Vagina (tissue), 2 donors: ENCODE results near the gene EFCC1.

ENCODE experiments used
- CTCF ChIP-seq, 3 experiments: fragments of 450-650 bp in 2 of 3; fragments of 200-600 bp in 1 of 3; sonication (generic) in 1 of 3; IDR thresholded peaks; one replicate each; pipeline ENCODE4 v1.5.1; 2017 to 2019; ENCODE audit warnings: antibody characterized with exemption in 3 of 3, mild to moderate bottlenecking in 2 of 3, moderate library complexity in 2 of 3
- POLR2A ChIP-seq, 2 donors: fragments of 450-650 bp; IDR thresholded peaks; one replicate each; pipeline ENCODE4 v1.6.1; 2017; ENCODE audit warnings: antibody characterized with exemption in 2 of 2, mild to moderate bottlenecking in 2 of 2, moderate library complexity in 2 of 2
- POLR2AphosphoS5 ChIP-seq, 2 donors: sonication (generic); formaldehyde crosslinking; IDR thresholded peaks; one replicate each; pipeline ENCODE4 v1.9.0; 2017; ENCODE audit warnings: antibody characterized with exemption in 2 of 2, mild to moderate bottlenecking in 2 of 2, low read depth in 1 of 2; ENCODE audit not compliant: insufficient read depth in 1 of 2

- TF ChIP-seq CTCF (IDR thresholded peaks at IDR 0.05) (no peak), POLR2A (IDR thresholded peaks at IDR 0.05) (no peak), POLR2AphosphoS5 (IDR thresholded peaks at IDR 0.05; ENCODE audit: insufficient read depth in 1 of 2, low read depth in 1 of 2) (no peak)
Measured at GRCh38 chr3:129003578-129004112, 2.5 kb downstream of the EFCC1 start.
